D721Med (cell line): ENCODE measurements around the gene RAF1.

Experiments used
- DNase-seq: peaks from one replicate; pipeline ENCODE4 v3.0.0; 2011; ENCODE audit warnings: low spot score; ENCODE audit not compliant: insufficient read length
- FAIRE-seq: peaks from 2 replicates; lab custom pipeline; 2011; peaks lifted over from hg19 to GRCh38; lab: Jason Lieb, UNC
- CTCF ChIP-seq: IDR thresholded peaks from 2 replicates; pipeline ENCODE4 v1.5.1; 2012; ENCODE audit warnings: mild to moderate bottlenecking, control low read depth; ENCODE audit not compliant: insufficient read depth; ENCODE audit errors: missing control alignments

The RAF1 gene

GRCh38 chr3:12591997-12592715 is 71.8 kb downstream of the RAF1 start:
- no peak for DNase-seq
- TF ChIP-seq CTCF: no peak
- FAIRE-seq: no peak

GRCh38 chr3:12591456-12591855 is 72.5 kb downstream of the RAF1 start:
- DNase-seq: no peak
- no peak for TF ChIP-seq CTCF
- FAIRE-seq: no peak

- TF ChIP-seq CTCF: no peak
- FAIRE-seq (no peak), DNase-seq (no peak)
Measured at GRCh38 chr3:12590096-12590495, 73.8 kb downstream of the RAF1 start.

DNA sequence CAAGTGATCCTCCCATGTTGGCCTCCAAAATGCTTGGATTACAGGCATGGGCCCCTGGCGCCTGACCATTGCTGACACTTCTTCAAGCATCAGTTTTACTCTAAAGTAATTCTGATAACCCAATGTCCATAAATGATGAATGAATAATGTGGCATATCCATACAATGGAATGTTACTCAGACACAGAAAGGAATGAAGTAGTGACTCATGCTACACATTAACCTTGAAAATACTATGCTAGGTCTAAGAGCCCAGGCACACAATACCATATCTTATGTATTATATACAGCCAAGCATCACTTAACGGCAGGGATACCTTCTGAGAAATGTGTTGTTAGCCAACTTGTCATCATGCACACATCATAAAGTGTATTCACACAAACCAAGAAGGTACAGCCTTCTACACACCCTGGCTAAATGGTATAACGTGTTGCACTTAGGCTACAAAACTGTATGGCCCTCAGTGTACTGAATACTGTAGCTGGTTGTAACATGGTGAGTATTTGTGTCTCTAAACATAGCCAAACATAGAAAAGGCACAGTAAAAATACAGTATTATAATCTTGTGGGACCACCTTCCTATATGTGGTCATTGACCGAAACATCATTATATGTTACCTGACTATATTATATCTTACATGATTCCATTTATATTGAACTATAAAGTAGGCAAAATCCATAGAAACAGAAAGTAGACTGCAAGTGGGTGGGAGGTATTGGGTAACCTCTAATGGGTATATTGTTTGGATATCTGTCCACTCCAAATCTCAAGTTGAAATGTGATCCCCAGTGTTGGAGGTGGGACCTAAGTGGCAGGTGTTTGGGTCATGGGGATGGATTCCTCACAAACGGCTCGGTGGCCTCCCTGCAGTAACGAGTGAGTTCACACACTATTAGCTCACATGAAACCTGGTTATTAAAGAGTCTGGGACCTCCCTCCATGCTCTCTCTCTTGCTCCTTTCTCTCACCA is 75.6 kb downstream of the RAF1 start:
- no peak for DNase-seq
- TF ChIP-seq CTCF: no peak
- FAIRE-seq: no peak

DNA sequence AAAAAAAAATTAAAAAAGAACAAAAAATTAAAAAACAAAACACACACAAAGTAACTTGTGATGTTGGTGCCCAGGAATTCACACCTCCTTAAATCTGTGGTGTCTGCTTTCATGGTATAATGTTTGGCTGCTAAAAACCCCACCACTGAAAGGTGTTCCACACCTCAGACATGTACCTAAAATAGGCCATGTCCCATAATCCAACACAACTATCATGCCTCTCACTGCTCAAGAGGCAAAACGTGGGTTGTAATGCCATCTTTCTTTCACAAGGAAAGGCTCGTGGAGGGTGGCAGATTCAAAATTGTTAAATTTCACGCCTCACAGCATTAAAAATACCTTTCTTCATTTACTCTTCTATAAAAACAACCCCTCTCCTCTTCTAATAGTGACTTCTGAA is 77.5 kb downstream of the RAF1 start:
- no peak for DNase-seq
- no peak for TF ChIP-seq CTCF
- FAIRE-seq: no peak

GRCh38 chr3:12585970-12586369 is 77.9 kb downstream of the RAF1 start:
- no peak for FAIRE-seq
- no peak for TF ChIP-seq CTCF
- no peak for DNase-seq

DNA sequence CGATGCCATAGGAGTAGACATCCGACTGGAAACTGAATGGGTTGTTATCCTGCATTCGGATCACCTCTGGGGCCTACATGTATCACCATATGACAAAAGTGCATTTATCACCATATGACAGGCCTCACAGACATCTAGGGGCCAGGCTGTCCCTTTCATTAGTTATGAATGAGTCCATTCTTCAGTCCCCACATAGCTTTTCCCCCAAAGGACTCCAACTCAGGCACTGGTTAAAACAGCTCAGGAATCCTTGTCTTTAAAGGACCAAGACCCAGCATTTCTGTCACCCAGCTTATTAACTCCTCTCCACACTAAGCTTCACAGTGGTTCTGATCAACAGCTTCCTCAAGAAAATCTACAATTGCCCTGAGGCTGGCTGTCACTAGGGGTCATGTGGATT is 78.7 kb downstream of the RAF1 start:
- no peak for FAIRE-seq
- no peak for DNase-seq
- no peak for TF ChIP-seq CTCF
